ENCODE data around the gene GABRA6. TPM values are rescaled to one million over a fixed set of nuclear protein-coding genes. Genes with fewer than 3 reads are reported as not detected.
"Not testable (repeated sequence)": the region's sequence is repeated elsewhere in the genome, so short reads cannot be mapped to it uniquely, and the experiment has no call there.

The GABRA6 gene
- total RNA-seq, 2 donors from 2014 or later: not detected

DNA sequence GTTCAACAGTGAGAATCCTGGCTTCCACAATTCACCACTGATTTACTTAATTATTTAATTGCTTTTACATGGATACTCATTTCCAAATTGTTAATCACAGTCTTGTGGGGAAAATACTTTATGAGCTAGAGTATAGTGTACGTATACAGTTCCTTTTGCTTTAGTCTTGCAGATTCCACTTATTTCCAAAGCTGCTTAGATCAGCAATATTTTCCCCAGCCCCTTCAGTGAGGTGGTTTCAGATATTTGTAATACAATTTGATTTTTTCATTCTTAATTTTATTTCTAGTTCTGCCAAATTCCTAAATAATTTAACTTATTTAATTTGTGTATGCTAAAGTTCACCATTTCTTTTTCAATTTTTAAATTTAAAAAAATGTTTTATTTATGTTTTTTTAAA, 40.3 kb upstream of the GABRA6 start:
- H3K4me1 Mint-ChIP-seq: no peaks in the 10 kb centered on the region
- H3K27ac Mint-ChIP-seq: no peak overlapping the region
- no peaks in the 10 kb centered on the region for H3K27me3 Mint-ChIP-seq (ENCODE audit: insufficient read depth)
- no peaks in the 10 kb centered on the region for H3K9me3 Mint-ChIP-seq
- Histone ChIP-seq H3K36me3 (ENCODE audit: control insufficient read depth, insufficient read depth, low read length) (no peaks in the 10 kb centered on the region), H3K4me3 (ENCODE audit: low read length) (no peak overlapping the region), H3K4me1 (ENCODE audit: control insufficient read depth, insufficient read depth, low read length) (no peaks in the 10 kb centered on the region), H3K9me3 (ENCODE audit: control insufficient read depth, low read length) (peaks cover 9% of the 10 kb centered on the region), H3K27ac (ENCODE audit: low read depth, low read length) (no peak overlapping the region), H3K27me3 (ENCODE audit: control insufficient read depth, insufficient read depth, low read length, poor library complexity, severe bottlenecking) (no peaks in the 10 kb centered on the region), H3K9ac (ENCODE audit: extremely low read depth, low read length, poor library complexity, severe bottlenecking) (no peak overlapping the region)
- TF ChIP-seq, protein P1, sequence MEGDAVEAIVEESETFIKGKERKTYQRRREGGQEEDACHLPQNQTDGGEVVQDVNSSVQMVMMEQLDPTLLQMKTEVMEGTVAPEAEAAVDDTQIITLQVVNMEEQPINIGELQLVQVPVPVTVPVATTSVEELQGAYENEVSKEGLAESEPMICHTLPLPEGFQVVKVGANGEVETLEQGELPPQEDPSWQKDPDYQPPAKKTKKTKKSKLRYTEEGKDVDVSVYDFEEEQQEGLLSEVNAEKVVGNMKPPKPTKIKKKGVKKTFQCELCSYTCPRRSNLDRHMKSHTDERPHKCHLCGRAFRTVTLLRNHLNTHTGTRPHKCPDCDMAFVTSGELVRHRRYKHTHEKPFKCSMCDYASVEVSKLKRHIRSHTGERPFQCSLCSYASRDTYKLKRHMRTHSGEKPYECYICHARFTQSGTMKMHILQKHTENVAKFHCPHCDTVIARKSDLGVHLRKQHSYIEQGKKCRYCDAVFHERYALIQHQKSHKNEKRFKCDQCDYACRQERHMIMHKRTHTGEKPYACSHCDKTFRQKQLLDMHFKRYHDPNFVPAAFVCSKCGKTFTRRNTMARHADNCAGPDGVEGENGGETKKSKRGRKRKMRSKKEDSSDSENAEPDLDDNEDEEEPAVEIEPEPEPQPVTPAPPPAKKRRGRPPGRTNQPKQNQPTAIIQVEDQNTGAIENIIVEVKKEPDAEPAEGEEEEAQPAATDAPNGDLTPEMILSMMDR (conservative IDR thresholded peaks at IDR 0.05): no peak
- no peak overlapping the region for H3K4me3 Mint-ChIP-seq
- DNase-seq: no peak
- H3K36me3 Mint-ChIP-seq (ENCODE audit: low read depth): no peaks in the 10 kb centered on the region
- WGBS, 2 experiments (ENCODE audit: insufficient coverage in 1 of 2, insufficient read length in 1 of 2): 93% methylated on average over 1 of the region's 1 CpG; no CpG with 5 or more reads in 1 of the 2 experiments

DNA sequence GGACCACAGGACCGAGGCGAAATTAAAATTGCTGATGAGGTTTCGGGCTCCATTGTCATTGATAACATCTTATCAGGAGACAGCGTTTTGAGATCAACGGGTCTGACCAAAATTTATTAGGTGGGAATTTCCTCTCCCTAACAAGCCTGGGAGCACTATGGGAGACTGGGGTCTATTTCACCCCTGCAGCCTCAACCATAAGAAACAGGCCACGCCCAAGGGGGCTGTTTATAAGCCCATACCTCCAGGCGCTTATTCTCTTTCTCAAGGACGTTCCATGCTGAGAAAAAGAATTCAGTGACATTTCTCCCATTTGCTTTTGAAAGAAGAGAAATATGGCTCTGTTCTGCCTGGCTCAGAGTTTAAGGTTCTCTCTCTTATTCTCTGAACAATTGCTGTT, 33.6 kb upstream of the GABRA6 start:
- H3K36me3 Mint-ChIP-seq (ENCODE audit: low read depth); H3K36me3 ChIP-seq (ENCODE audit: control insufficient read depth, insufficient read depth, low read length); H3K4me1 Mint-ChIP-seq; H3K27me3 Mint-ChIP-seq (ENCODE audit: insufficient read depth); H3K27ac Mint-ChIP-seq; H3K9ac ChIP-seq (ENCODE audit: extremely low read depth, low read length, poor library complexity, severe bottlenecking); H3K4me3 Mint-ChIP-seq; H3K27me3 ChIP-seq (ENCODE audit: control insufficient read depth, insufficient read depth, low read length, poor library complexity, severe bottlenecking); H3K4me1 ChIP-seq (ENCODE audit: control insufficient read depth, insufficient read depth, low read length); H3K27ac ChIP-seq (ENCODE audit: low read depth, low read length): not testable (repeated sequence)
- WGBS, 2 experiments (ENCODE audit: insufficient coverage in 1 of 2, insufficient read length in 1 of 2): 23 to 27% methylated on average over 8 of the region's 8 CpGs
- DNase-seq: peak; percentile 69
- H3K9me3 ChIP-seq (ENCODE audit: control insufficient read depth, low read length): peaks cover 41% of the 10 kb centered on the region
- H3K9me3 Mint-ChIP-seq: peaks cover 38% of the 10 kb centered on the region
- H3K4me3 ChIP-seq (ENCODE audit: low read length): peak overlapping the region; percentile 51

DNA sequence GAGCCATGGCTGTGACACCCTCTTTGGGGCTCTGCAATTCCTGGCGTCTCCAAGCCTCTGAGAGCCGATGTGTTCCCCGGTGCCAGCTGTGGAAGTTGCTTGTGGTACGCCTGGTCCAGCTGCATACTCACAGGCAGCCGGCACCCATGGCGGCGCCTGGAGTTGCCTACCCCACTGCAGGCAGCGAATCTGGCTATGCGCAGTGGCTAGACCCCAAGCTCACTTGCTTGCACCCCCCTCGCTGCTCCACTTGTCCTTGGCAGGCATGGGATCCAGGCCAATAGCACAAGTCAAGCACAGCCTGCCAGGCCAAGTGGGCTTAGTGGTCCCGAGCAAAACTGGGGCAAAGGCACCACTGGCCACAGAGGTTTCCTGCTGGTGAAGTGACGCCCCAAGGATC, 24.7 kb upstream of the GABRA6 start:
- H3K4me3 ChIP-seq (ENCODE audit: low read length): no peak overlapping the region
- Mint-ChIP-seq H3K27me3 (ENCODE audit: insufficient read depth) (no peaks in the 10 kb centered on the region), H3K4me1 (no peaks in the 10 kb centered on the region), H3K4me3 (no peak overlapping the region), H3K36me3 (ENCODE audit: low read depth) (no peaks in the 10 kb centered on the region), H3K27ac (no peak overlapping the region), H3K9me3 (peaks cover 4% of the 10 kb centered on the region)
- H3K36me3 ChIP-seq (ENCODE audit: control insufficient read depth, insufficient read depth, low read length): no peaks in the 10 kb centered on the region
- DNase-seq: peak; percentile 43
- no peak overlapping the region for H3K27ac ChIP-seq (ENCODE audit: low read depth, low read length)
- H3K4me1 ChIP-seq (ENCODE audit: control insufficient read depth, insufficient read depth, low read length): no peaks in the 10 kb centered on the region
- H3K27me3 ChIP-seq (ENCODE audit: control insufficient read depth, insufficient read depth, low read length, poor library complexity, severe bottlenecking): no peaks in the 10 kb centered on the region
- TF ChIP-seq, protein P1 (conservative IDR thresholded peaks at IDR 0.05): no peak
- 93 to 100% methylated on average over 4 to 12 of the region's 12 CpGs for WGBS, 2 experiments (ENCODE audit: insufficient coverage in 1 of 2, insufficient read length in 1 of 2)
- H3K9me3 ChIP-seq (ENCODE audit: control insufficient read depth, low read length): peaks cover 13% of the 10 kb centered on the region
- no peak overlapping the region for H3K9ac ChIP-seq (ENCODE audit: extremely low read depth, low read length, poor library complexity, severe bottlenecking)

DNA sequence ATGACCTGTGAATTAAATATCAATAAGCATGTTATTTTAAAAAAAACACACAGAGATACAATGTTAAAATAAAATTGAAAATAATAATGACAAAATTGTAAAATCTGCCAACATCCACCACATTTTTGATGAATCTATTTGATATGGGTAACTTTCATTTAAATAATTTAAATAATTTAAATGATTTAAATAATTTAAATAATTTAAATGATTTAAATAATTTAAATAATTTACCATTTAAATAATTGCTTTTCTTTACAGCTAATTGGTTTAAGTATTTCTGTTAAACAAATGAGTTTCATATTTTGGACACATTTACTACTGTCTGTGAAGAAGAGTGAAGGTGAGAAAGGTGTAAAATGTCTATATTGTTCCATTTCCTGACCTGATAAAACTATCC, 22.1 kb upstream of the GABRA6 start:
- Histone ChIP-seq H3K9ac (ENCODE audit: extremely low read depth, low read length, poor library complexity, severe bottlenecking) (no peak overlapping the region), H3K4me1 (ENCODE audit: control insufficient read depth, insufficient read depth, low read length) (no peaks in the 10 kb centered on the region), H3K36me3 (ENCODE audit: control insufficient read depth, insufficient read depth, low read length) (no peaks in the 10 kb centered on the region), H3K27ac (ENCODE audit: low read depth, low read length) (no peak overlapping the region), H3K9me3 (ENCODE audit: control insufficient read depth, low read length) (peaks cover 7% of the 10 kb centered on the region), H3K27me3 (ENCODE audit: control insufficient read depth, insufficient read depth, low read length, poor library complexity, severe bottlenecking) (no peaks in the 10 kb centered on the region), H3K4me3 (ENCODE audit: low read length) (no peak overlapping the region)
- H3K4me1 Mint-ChIP-seq: no peaks in the 10 kb centered on the region
- H3K27ac Mint-ChIP-seq: no peak overlapping the region
- H3K9me3 Mint-ChIP-seq: no peaks in the 10 kb centered on the region
- no peaks in the 10 kb centered on the region for H3K36me3 Mint-ChIP-seq (ENCODE audit: low read depth)
- TF ChIP-seq, protein P1 (conservative IDR thresholded peaks at IDR 0.05): no peak
- H3K4me3 Mint-ChIP-seq: no peak overlapping the region
- H3K27me3 Mint-ChIP-seq (ENCODE audit: insufficient read depth): no peaks in the 10 kb centered on the region
- DNase-seq: no peak
